HG03196 (cell line): ENCODE data around the gene TRIP13.
"Not testable (repeated sequence)": the region's sequence is repeated elsewhere in the genome, so short reads cannot be mapped to it uniquely, and the experiment has no call there.

Experiments used
- ATAC-seq: cut with Tn5 transposase; IDR thresholded peaks from one replicate; pipeline ENCODE4 v1.9.1; 2021; ENCODE audit not compliant: unreplicated experiment

TRIP13 gene

GRCh38 chr5:889075-889710 is 3.5 kb upstream of the TRIP13 start:
- no peak for ATAC-seq

GRCh38 chr5:891117-891836 is 1.4 kb upstream of the TRIP13 start:
- ATAC-seq: no peak

- peak; percentile 10 for ATAC-seq
These were observed 769 bp upstream of the TRIP13 start for GRCh38 chr5:891837-892393.

- peak; percentile 22 for ATAC-seq
These were observed 438 bp downstream of the TRIP13 start for GRCh38 chr5:893137-893506.

GRCh38 chr5:893711-894110 is 1.0 kb downstream of the TRIP13 start:
- ATAC-seq: no peak

- no peak for ATAC-seq
These were observed 8.1 kb downstream of the TRIP13 start for GRCh38 chr5:900781-901180.

- ATAC-seq: no peak
These were observed 9.6 kb downstream of the TRIP13 start for GRCh38 chr5:902129-902916.

GRCh38 chr5:903756-904096 is 11.0 kb downstream of the TRIP13 start:
- no peak for ATAC-seq

GRCh38 chr5:905139-905642 is 12.5 kb downstream of the TRIP13 start:
- ATAC-seq: no peak

- no peak for ATAC-seq
These were observed 14.8 kb downstream of the TRIP13 start for GRCh38 chr5:907366-907910.

GRCh38 chr5:908172-908571 is 15.5 kb downstream of the TRIP13 start:
- no peak for ATAC-seq

- no peak for ATAC-seq
These were observed 16.4 kb downstream of the TRIP13 start for GRCh38 chr5:909086-909485.

GRCh38 chr5:909994-910768 is 17.5 kb downstream of the TRIP13 start:
- ATAC-seq: no peak

GRCh38 chr5:910769-911160 is 18.1 kb downstream of the TRIP13 start:
- ATAC-seq: no peak

- ATAC-seq: no peak
These were observed 18.9 kb downstream of the TRIP13 start for GRCh38 chr5:911601-912000.

GRCh38 chr5:912280-913091 is 19.8 kb downstream of the TRIP13 start:
- ATAC-seq: no peak

- no peak for ATAC-seq
These were observed 21.5 kb downstream of the TRIP13 start for GRCh38 chr5:914174-914573.

GRCh38 chr5:914612-915011 is 21.9 kb downstream of the TRIP13 start:
- no peak for ATAC-seq

- ATAC-seq: not testable (repeated sequence)
These were observed 22.7 kb downstream of the TRIP13 start for GRCh38 chr5:915346-915745.

GRCh38 chr5:915946-916345 is 23.3 kb downstream of the TRIP13 start:
- ATAC-seq: no peak
